Measurements from ENCODE around the gene TAF4. TPM values are rescaled to one million over a fixed set of nuclear protein-coding genes. Genes with fewer than 3 reads are reported as not detected.

The TAF4 gene
- total and polyA plus RNA-seq, 2 of the 13 experiments (the other 11 are each of a cell fraction or from before 2014, with no cell fraction given) = 5.9 to 12.0 TPM

GRCh38 chr20:61951695-61952533 lies 113.8 kb downstream of the TAF4 start (continued):
- TF ChIP-seq BCLAF1 (IDR thresholded peaks at IDR 0.05) (no peak), THYN1 (CRISPR knock-in tag; IDR thresholded peaks at IDR 0.05; ENCODE audit: borderline replicate concordance, low read depth) (no peak), SP5 (CRISPR knock-in tag; IDR thresholded peaks at IDR 0.05; ENCODE audit: borderline replicate concordance, low read depth) (peak; percentile 49; the same call in 1 of the 2 replicates), TBP (CRISPR knock-in tag; IDR thresholded peaks at IDR 0.05) (no peak), KLF6 (CRISPR knock-in tag; IDR thresholded peaks at IDR 0.05) (peak; percentile 99), HES4 (CRISPR knock-in tag; IDR thresholded peaks at IDR 0.05; ENCODE audit: borderline replicate concordance) (peak; percentile 100), ZNF569 (CRISPR knock-in tag; IDR thresholded peaks at IDR 0.05; ENCODE audit: borderline replicate concordance) (no peak), RFX3 (CRISPR knock-in tag; IDR thresholded peaks at IDR 0.05) (peak; percentile 46; the same call in 1 of the 2 replicates), ZNF782 (CRISPR knock-in tag; IDR thresholded peaks at IDR 0.05; ENCODE audit: borderline replicate concordance) (peak; percentile 99), ZNF660 (CRISPR knock-in tag; IDR thresholded peaks at IDR 0.05; ENCODE audit: borderline replicate concordance, low read depth) (peak; percentile 97), HOXA5 (CRISPR knock-in tag; IDR thresholded peaks at IDR 0.05) (peak; percentile 96), RARG (CRISPR knock-in tag; IDR thresholded peaks at IDR 0.05; ENCODE audit: low read depth) (peak; percentile 86; the same call in 1 of the 2 replicates), KIAA2018 (CRISPR knock-in tag; IDR thresholded peaks at IDR 0.05; ENCODE audit: borderline replicate concordance) (no peak), BRCA1 (CRISPR knock-in tag; IDR thresholded peaks at IDR 0.05) (peak; percentile 99), ZBTB37 (CRISPR knock-in tag; IDR thresholded peaks at IDR 0.05) (no peak), RFXANK (CRISPR knock-in tag; IDR thresholded peaks at IDR 0.05) (peak; percentile 78; the same call in 1 of the 2 replicates)

All from HepG2 (cell line).